Tibial nerve (tissue), 4 donors: ENCODE measurements around the gene SCN5A. TPM values are rescaled to one million over a fixed set of nuclear protein-coding genes. Genes with fewer than 3 reads are reported as not detected.

Experiments
- DNase-seq, 2 donors: peaks; one replicate each; pipeline ENCODE4 v3.0.0-alpha.2; 2019; ENCODE audit warnings: low spot score in 2 of 2
- H3K27ac ChIP-seq, 4 donors: fragments of 200-600 bp; sonication (generic) in 3 of 4; one replicate each; pipeline ENCODE4 v1.5.1; 2017 to 2019; ENCODE audit warnings: mild to moderate bottlenecking in 1 of 4
- H3K27me3 ChIP-seq, 2 donors: fragments of 200-600 bp; sonication (generic) in 1 of 2; one replicate each; pipeline versions ENCODE4 v1.5.1 to v1.6.0; 2017 to 2019
- H3K36me3 ChIP-seq, 3 donors: fragments of 200-600 bp; sonication (generic); one replicate each; pipeline ENCODE4 v1.5.1; 2018 to 2019
- H3K4me1 ChIP-seq, 4 donors: fragments of 200-600 bp; sonication (generic) in 3 of 4; one replicate each; pipeline ENCODE4 v1.5.1; 2017 to 2019
- H3K4me3 ChIP-seq, 4 donors: fragments of 200-600 bp; sonication (generic) in 3 of 4; one replicate each; pipeline ENCODE4 v1.5.1; 2017 to 2019; ENCODE audit warnings: mild to moderate bottlenecking in 1 of 4, moderate library complexity in 1 of 4
- H3K9me3 ChIP-seq, 4 donors: fragments of 200-600 bp; sonication (generic) in 3 of 4; one replicate each; pipeline ENCODE4 v1.5.1; 2017 to 2019
- EP300 ChIP-seq, 2 donors: sonication (generic); formaldehyde crosslinking; IDR thresholded peaks; one replicate each; pipeline ENCODE4 v1.6.1; 2017; ENCODE audit warnings: antibody characterized with exemption in 2 of 2, mild to moderate bottlenecking in 1 of 2
- POLR2A ChIP-seq, 2 donors: fragments of 450-650 bp; IDR thresholded peaks; one replicate each; pipeline ENCODE4 v1.6.1; 2017; ENCODE audit warnings: antibody characterized with exemption in 2 of 2, mild to moderate bottlenecking in 2 of 2, moderate library complexity in 2 of 2
- WGBS, 2 donors: methylation state at CpG; one replicate each; pipeline ENCODE4 v1.1.5; 2018; 5-methylcytosine and 5-hydroxymethylcytosine counted together
- total RNA-seq, 4 donors: library from RNA; depleted of rRNA; stranded (reverse); fragments of >200 nt; gene quantifications; one replicate each; pipeline ENCODE4 v1.1.0, GENCODE V29; 2016
- TF ChIP-seq, protein P1 (sequence below), 5 experiments: fragments of 200-600 bp in 3 of 5; fragments of 450-650 bp in 2 of 5; sonication (generic) in 3 of 5; IDR thresholded peaks; one replicate each; pipeline ENCODE4 v1.5.1; 2016 to 2019; ENCODE audit warnings: antibody characterized with exemption in 5 of 5, mild to moderate bottlenecking in 3 of 5, moderate library complexity in 2 of 5

SCN5A gene
- total RNA-seq, 4 donors from 2014 or later = 0.44 to 2.7 (median 1.8) TPM

DNA sequence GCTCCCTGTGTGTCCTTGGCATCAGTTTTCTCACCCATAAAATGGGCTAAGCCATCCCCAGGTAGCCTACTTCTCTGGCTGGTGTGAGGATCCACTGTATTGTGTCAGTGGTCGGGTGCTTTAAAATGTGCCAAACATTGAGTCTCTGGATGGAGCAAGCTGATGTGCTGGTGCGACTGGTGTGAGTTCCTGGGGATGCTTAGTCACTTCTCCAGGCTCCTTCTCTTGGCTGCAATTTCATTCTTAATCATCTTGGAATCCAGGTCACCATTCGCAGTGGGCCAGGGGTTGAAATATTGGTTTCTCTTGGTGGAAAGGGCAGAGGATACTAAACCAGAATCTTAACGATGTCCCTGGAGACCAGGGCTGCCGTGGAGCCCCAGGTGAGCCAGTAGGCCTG lies 29.3 kb downstream of the SCN5A start:
- DNase-seq = no peak
- H3K27ac ChIP-seq = no peak overlapping the region

DNA sequence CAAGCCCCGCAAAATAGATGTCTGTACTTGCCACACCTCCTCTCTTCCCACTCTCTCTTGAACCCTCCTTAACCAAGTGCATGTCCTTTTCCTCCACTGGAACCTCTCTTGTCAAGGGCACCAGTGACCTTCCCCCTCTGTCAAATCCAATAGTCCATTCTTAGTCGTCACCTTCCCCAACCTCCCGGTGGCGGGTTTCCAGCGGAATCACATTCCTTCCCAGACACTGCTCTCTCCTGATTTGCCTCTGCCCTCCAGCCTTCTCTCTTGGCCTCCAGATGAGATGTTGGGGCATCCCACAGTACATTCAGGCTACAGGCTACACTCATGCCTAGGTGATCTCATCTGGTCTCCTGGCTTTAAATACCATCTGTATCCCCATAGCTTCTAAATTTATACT lies 31.1 kb downstream of the SCN5A start:
- no peaks in the 10 kb centered on the region for H3K27me3 ChIP-seq
- peaks cover 0 to 17% (median 0%) of the 10 kb centered on the region in 3 donors for H3K36me3 ChIP-seq
- TF ChIP-seq POLR2A (IDR thresholded peaks at IDR 0.05) (no peak), EP300 (IDR thresholded peaks at IDR 0.05) (no peak)
- TF ChIP-seq, protein P1, sequence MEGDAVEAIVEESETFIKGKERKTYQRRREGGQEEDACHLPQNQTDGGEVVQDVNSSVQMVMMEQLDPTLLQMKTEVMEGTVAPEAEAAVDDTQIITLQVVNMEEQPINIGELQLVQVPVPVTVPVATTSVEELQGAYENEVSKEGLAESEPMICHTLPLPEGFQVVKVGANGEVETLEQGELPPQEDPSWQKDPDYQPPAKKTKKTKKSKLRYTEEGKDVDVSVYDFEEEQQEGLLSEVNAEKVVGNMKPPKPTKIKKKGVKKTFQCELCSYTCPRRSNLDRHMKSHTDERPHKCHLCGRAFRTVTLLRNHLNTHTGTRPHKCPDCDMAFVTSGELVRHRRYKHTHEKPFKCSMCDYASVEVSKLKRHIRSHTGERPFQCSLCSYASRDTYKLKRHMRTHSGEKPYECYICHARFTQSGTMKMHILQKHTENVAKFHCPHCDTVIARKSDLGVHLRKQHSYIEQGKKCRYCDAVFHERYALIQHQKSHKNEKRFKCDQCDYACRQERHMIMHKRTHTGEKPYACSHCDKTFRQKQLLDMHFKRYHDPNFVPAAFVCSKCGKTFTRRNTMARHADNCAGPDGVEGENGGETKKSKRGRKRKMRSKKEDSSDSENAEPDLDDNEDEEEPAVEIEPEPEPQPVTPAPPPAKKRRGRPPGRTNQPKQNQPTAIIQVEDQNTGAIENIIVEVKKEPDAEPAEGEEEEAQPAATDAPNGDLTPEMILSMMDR (IDR thresholded peaks at IDR 0.05) = no peak
- H3K4me3 ChIP-seq = no peak overlapping the region
- DNase-seq = no peak
- 78 to 81% methylated on average over 5 of the region's 5 CpGs for WGBS, 2 donors
- H3K4me1 ChIP-seq = no peaks in the 10 kb centered on the region
- H3K27ac ChIP-seq = no peak overlapping the region
- H3K9me3 ChIP-seq = no peaks in the 10 kb centered on the region

More for the DNA sequence above, 29.3 kb downstream of the SCN5A start:
- TF ChIP-seq, protein P1 (IDR thresholded peaks at IDR 0.05) = no peak
- TF ChIP-seq POLR2A (IDR thresholded peaks at IDR 0.05) (no peak), EP300 (IDR thresholded peaks at IDR 0.05) (no peak)
- peaks cover 0 to 17% (median 0%) of the 10 kb centered on the region in 3 donors for H3K36me3 ChIP-seq
- H3K27me3 ChIP-seq = no peaks in the 10 kb centered on the region
- no peak overlapping the region for H3K4me3 ChIP-seq
- WGBS, 2 donors = 81 to 86% methylated on average over 5 of the region's 5 CpGs
- no peaks in the 10 kb centered on the region for H3K4me1 ChIP-seq
- H3K9me3 ChIP-seq = no peaks in the 10 kb centered on the region

DNA sequence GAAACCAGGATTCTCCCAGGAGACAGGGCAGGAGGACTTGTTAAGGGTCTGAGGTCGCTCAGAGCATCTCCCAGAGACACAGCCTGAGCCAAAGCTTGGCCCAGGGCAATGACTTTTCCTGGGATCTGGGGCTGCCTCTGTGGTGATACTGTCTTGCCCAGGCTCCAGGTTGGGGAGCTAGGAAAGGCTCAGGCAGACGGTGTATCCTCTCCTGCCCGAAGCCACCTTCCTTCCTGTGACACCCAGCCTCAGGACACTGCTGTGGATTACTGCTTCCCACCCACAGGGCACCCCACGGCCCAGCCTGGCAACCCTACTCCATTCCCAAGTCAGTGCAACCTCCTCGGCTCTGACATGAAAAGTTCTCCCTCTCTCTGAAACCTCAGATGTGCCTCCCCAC lies 31.9 kb downstream of the SCN5A start:
- no peak for DNase-seq
- peaks cover 0 to 17% (median 0%) of the 10 kb centered on the region in 3 donors for H3K36me3 ChIP-seq
- H3K27ac ChIP-seq = no peak overlapping the region
- no peaks in the 10 kb centered on the region for H3K27me3 ChIP-seq
- H3K4me1 ChIP-seq = no peaks in the 10 kb centered on the region
- 75 to 80% methylated on average over 5 of the region's 5 CpGs for WGBS, 2 donors
- no peaks in the 10 kb centered on the region for H3K9me3 ChIP-seq
- no peak overlapping the region for H3K4me3 ChIP-seq
- TF ChIP-seq POLR2A (IDR thresholded peaks at IDR 0.05) (no peak), EP300 (IDR thresholded peaks at IDR 0.05) (no peak)
- TF ChIP-seq, protein P1 (IDR thresholded peaks at IDR 0.05) = no peak

DNA sequence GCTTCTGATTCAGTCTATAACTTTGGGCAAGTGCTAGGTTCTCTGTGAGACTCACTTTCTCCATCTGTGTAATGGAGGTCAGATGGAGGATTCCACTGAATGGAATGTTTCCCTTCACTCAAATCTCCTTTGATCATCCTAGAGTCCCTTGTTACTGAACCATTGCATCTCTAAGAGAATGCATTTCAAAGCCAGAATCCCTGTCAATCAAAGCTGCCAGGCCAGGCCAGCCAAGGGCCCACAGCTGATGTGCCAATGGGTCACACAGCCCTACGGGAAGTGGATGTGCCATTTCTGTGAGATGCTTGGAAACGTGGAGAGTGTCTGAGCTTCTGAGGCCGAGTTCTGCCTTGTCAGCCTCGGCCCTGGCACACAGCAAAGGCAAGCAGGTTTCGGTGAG lies 32.4 kb downstream of the SCN5A start:
- no peak for DNase-seq
- WGBS, 2 donors = 73% methylated on average over 5 of the region's 5 CpGs
- TF ChIP-seq, protein P1 (IDR thresholded peaks at IDR 0.05) = no peak
- TF ChIP-seq EP300 (IDR thresholded peaks at IDR 0.05) = no peak
- TF ChIP-seq POLR2A (IDR thresholded peaks at IDR 0.05) = no peak
- no peak overlapping the region for H3K27ac ChIP-seq
- no peaks in the 10 kb centered on the region for H3K27me3 ChIP-seq
- peaks cover 0 to 17% (median 0%) of the 10 kb centered on the region in 3 donors for H3K36me3 ChIP-seq
- H3K9me3 ChIP-seq = no peaks in the 10 kb centered on the region
- H3K4me1 ChIP-seq = no peaks in the 10 kb centered on the region
- H3K4me3 ChIP-seq = no peak overlapping the region

DNA sequence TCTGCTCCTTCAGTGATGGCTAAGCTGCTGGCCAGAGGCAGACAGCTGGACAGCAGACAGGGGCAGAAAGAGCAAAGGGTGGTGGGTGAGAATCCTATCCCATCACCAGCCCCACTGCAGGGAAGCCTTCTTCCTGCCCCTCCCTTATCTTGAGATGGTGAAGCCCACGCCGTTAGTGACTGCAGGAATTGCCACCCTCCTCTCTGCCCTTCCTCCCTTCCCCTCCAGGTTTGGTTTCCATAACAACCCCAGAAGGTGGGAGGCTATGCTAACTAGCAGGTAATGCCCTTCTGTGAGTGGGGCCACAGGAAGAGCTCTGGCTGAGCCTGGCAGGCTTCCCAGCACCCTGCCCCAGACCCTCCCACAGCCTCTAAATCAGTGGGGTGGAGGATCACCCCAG lies 32.8 kb downstream of the SCN5A start:
- H3K4me3 ChIP-seq = no peak overlapping the region
- no peaks in the 10 kb centered on the region for H3K27me3 ChIP-seq
- DNase-seq = no peak
- no peaks in the 10 kb centered on the region for H3K4me1 ChIP-seq
- no peaks in the 10 kb centered on the region for H3K9me3 ChIP-seq
- WGBS, 2 donors = 30 to 50% methylated on average over 2 of the region's 2 CpGs
- no peak for TF ChIP-seq EP300 (IDR thresholded peaks at IDR 0.05)
- TF ChIP-seq, protein P1 (IDR thresholded peaks at IDR 0.05) = no peak
- no peak for TF ChIP-seq POLR2A (IDR thresholded peaks at IDR 0.05)
- H3K36me3 ChIP-seq = peaks cover 0 to 17% (median 0%) of the 10 kb centered on the region in 3 donors
- no peak overlapping the region for H3K27ac ChIP-seq
